ENCODE data around the gene TUBA8.
"Not testable (repeated sequence)": the region's sequence is repeated elsewhere in the genome, so short reads cannot be mapped to it uniquely, and the experiment has no call there.

Gene TUBA8

GRCh38 chr22:18130699-18131429, 20.3 kb downstream of the TUBA8 start:
- DNase-seq (ENCODE audit: low spot score), result no peak

- no peak for DNase-seq (ENCODE audit: low spot score)
These were observed 22.8 kb downstream of the TUBA8 start for GRCh38 chr22:18133452-18133851.

GRCh38 chr22:18136563-18137320, 26.1 kb downstream of the TUBA8 start:
- DNase-seq (ENCODE audit: low spot score), result no peak

- not testable (repeated sequence) for DNase-seq (ENCODE audit: low spot score)
These were observed 30.4 kb downstream of the TUBA8 start for GRCh38 chr22:18141004-18141403.

GRCh38 chr22:18144105-18144504, 33.5 kb downstream of the TUBA8 start:
- DNase-seq (ENCODE audit: low spot score), result no peak

GRCh38 chr22:18145676-18146388, 35.2 kb downstream of the TUBA8 start:
- DNase-seq (ENCODE audit: low spot score), result no peak

- no peak for DNase-seq (ENCODE audit: low spot score)
These were observed 35.8 kb downstream of the TUBA8 start for GRCh38 chr22:18146389-18146753.

- DNase-seq (ENCODE audit: low spot score), result no peak
These were observed 37.2 kb downstream of the TUBA8 start for GRCh38 chr22:18147791-18148190.

GRCh38 chr22:18148293-18148965, 37.8 kb downstream of the TUBA8 start:
- DNase-seq (ENCODE audit: low spot score), result no peak

- no peak for DNase-seq (ENCODE audit: low spot score)
These were observed 41.9 kb downstream of the TUBA8 start for GRCh38 chr22:18152519-18152918.

GRCh38 chr22:18154821-18155390, 44.3 kb downstream of the TUBA8 start:
- DNase-seq (ENCODE audit: low spot score), result no peak

- not testable (repeated sequence) for DNase-seq (ENCODE audit: low spot score)
These were observed 44.9 kb downstream of the TUBA8 start for GRCh38 chr22:18155546-18155945.

GRCh38 chr22:18156878-18157713, 46.5 kb downstream of the TUBA8 start:
- DNase-seq (ENCODE audit: low spot score), result peak; percentile 11

- DNase-seq (ENCODE audit: low spot score), result no peak
These were observed 47.1 kb downstream of the TUBA8 start for GRCh38 chr22:18157714-18158028.

GRCh38 chr22:18160641-18161040, 50.0 kb downstream of the TUBA8 start:
- DNase-seq (ENCODE audit: low spot score), result not testable (repeated sequence)

GRCh38 chr22:18163843-18164242, 53.2 kb downstream of the TUBA8 start:
- not testable (repeated sequence) for DNase-seq (ENCODE audit: low spot score)

GRCh38 chr22:18164584-18164983, 54.0 kb downstream of the TUBA8 start:
- DNase-seq (ENCODE audit: low spot score), result not testable (repeated sequence)

- DNase-seq (ENCODE audit: low spot score), result not testable (repeated sequence)
These were observed 54.7 kb downstream of the TUBA8 start for GRCh38 chr22:18165356-18165755.

GRCh38 chr22:18170284-18170683, 59.7 kb downstream of the TUBA8 start:
- DNase-seq (ENCODE audit: low spot score), result not testable (repeated sequence)

GRCh38 chr22:18172203-18172602, 61.6 kb downstream of the TUBA8 start:
- DNase-seq (ENCODE audit: low spot score), result not testable (repeated sequence)

- DNase-seq (ENCODE audit: low spot score), result not testable (repeated sequence)
These were observed 62.2 kb downstream of the TUBA8 start for GRCh38 chr22:18172776-18173175.

All from hematopoietic multipotent progenitor cell treated with erythropoietin and hydrocortisone succinate and interleukin-3 and kit ligand, for 17 days (in vitro differentiated cells).